OCI-LY3 (cell line): ENCODE measurements around the gene NR1D2.
"Not testable (repeated sequence)": the region's sequence is repeated elsewhere in the genome, so short reads cannot be mapped to it uniquely, and the experiment has no call there.

Source experiments
- H2AFZ ChIP-seq: fragments of 200-600, 300-600 bp; shearing (Covaris generic); 2 replicates; pipeline ENCODE4 v1.6.0; 2014; ENCODE audit warnings: antibody characterized with exemption, low read depth, low read length
- H3K27ac ChIP-seq: fragments of 200-600, 300-600 bp; sonication (generic); 2 replicates; pipeline ENCODE4 v1.5.1; 2014; ENCODE audit warnings: mild to moderate bottlenecking, low read length, moderate library complexity, mixed read lengths
- H3K27me3 ChIP-seq: fragments of 200-600, 300-600 bp; sonication (generic); 2 replicates; pipeline ENCODE4 v1.6.1; 2014; ENCODE audit warnings: low read depth, low read length, mixed read lengths
- H3K36me3 ChIP-seq: fragments of 200-600, 300-600 bp; sonication (generic); replicated peaks from 2 replicates; pipeline ENCODE3; 2014; ENCODE audit warnings: low read depth, low read length, mixed read lengths
- H3K4me1 ChIP-seq: fragments of 300-600, 200-600 bp; sonication (generic); 2 replicates; pipeline ENCODE4 v1.6.1; 2014; ENCODE audit warnings: low read length, mixed read lengths
- H3K4me2 ChIP-seq: fragments of 200-600, 300-600 bp; sonication (generic); 2 replicates; pipeline ENCODE4 v1.6.1; 2014; ENCODE audit warnings: low read length, mixed read lengths
- H3K4me3 ChIP-seq: fragments of 300-600, 200-600 bp; sonication (generic); 2 replicates; pipeline ENCODE4 v1.5.1; 2014; ENCODE audit warnings: antibody characterized with exemption, mild to moderate bottlenecking, low read length, moderate library complexity
- H3K79me2 ChIP-seq: fragments of 300-600, 200-600 bp; shearing (Covaris generic); 2 replicates; pipeline ENCODE4 v1.6.1; 2014; ENCODE audit warnings: mild to moderate bottlenecking, low read length, mixed read lengths
- H3K9ac ChIP-seq: fragments of 300-600, 200-600 bp; shearing (Covaris generic); 2 replicates; pipeline ENCODE4 v1.6.0; 2014; ENCODE audit warnings: mild to moderate bottlenecking, low read length, moderate library complexity
- H3K9me3 ChIP-seq: fragments of 200-600, 300-600 bp; shearing (Covaris generic); 2 replicates; pipeline ENCODE4 v1.6.1; 2014; ENCODE audit warnings: low read length, mixed read lengths; ENCODE audit not compliant: insufficient read depth
- H4K20me1 ChIP-seq: fragments of 200-600, 300-600 bp; sonication (generic); 2 replicates; pipeline ENCODE4 v1.6.1; 2016; ENCODE audit warnings: low read length, mixed read lengths; ENCODE audit not compliant: insufficient read depth
- EZH2phosphoT487 ChIP-seq: fragments of 200-600 bp; shearing (Covaris generic); IDR thresholded peaks from 2 replicates; pipeline ENCODE4 v1.6.1; 2018; ENCODE audit warnings: antibody characterized with exemption, mixed run types, low read depth
- TF ChIP-seq, protein P1 (sequence below): fragments of 200-600, 300-600 bp; sonication (generic); IDR thresholded peaks from 2 replicates; pipeline ENCODE4 v1.5.1; 2014; ENCODE audit warnings: antibody characterized with exemption, low read length, low read depth

The NR1D2 gene

DNA sequence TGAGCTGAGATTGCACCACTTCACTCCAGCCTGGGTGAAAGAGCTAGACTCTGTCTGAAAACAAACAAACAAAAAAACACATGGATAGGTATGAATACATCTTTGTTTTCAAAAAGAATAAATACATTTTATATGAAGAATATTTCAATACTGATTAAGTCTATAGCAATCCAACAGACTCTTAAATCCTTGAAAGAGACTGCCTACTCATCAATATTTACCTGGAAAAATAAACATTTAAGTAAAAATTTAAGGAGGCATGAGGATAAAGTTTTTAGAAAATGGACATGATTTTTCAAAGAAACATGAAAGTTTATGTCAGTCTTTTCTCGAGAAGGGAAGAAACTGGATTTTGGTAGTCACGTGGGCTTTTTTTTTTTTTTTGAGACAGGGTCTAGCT, 33.7 kb upstream of the NR1D2 start:
- no peak overlapping the region for H3K27ac ChIP-seq
- no peaks in the 10 kb centered on the region for H3K9me3 ChIP-seq
- no peak overlapping the region for H3K4me2 ChIP-seq
- H2AFZ ChIP-seq = no peak overlapping the region
- no peaks in the 10 kb centered on the region for H3K27me3 ChIP-seq
- TF ChIP-seq, protein P1, sequence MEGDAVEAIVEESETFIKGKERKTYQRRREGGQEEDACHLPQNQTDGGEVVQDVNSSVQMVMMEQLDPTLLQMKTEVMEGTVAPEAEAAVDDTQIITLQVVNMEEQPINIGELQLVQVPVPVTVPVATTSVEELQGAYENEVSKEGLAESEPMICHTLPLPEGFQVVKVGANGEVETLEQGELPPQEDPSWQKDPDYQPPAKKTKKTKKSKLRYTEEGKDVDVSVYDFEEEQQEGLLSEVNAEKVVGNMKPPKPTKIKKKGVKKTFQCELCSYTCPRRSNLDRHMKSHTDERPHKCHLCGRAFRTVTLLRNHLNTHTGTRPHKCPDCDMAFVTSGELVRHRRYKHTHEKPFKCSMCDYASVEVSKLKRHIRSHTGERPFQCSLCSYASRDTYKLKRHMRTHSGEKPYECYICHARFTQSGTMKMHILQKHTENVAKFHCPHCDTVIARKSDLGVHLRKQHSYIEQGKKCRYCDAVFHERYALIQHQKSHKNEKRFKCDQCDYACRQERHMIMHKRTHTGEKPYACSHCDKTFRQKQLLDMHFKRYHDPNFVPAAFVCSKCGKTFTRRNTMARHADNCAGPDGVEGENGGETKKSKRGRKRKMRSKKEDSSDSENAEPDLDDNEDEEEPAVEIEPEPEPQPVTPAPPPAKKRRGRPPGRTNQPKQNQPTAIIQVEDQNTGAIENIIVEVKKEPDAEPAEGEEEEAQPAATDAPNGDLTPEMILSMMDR = no peak
- no peak for TF ChIP-seq EZH2phosphoT487
- peaks cover 10% of the 10 kb centered on the region for H3K4me1 ChIP-seq
- H3K4me3 ChIP-seq = no peak overlapping the region
- no peaks in the 10 kb centered on the region for H4K20me1 ChIP-seq
- H3K36me3 ChIP-seq = peaks cover 5% of the 10 kb centered on the region
- H3K9ac ChIP-seq = no peak overlapping the region
- H3K79me2 ChIP-seq = peaks cover 9% of the 10 kb centered on the region

DNA sequence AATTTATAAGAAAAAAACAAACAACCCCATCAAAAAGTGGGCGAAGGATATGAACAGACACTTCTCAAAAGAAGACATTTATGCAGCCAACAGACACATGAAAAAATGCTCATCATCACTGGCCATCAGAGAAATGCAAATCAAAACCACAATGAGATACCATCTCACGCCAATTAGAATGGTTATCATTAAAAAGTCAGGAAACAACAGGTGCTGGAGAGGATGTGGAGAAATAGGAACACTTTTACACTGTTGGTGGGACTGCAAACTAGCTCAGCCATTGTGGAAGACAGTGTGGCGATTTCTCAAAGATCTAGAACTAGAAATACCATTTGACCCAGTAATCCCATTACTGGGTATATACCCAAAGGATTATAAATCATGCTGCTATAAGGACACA, 32.8 kb upstream of the NR1D2 start:
- not testable (repeated sequence) for H3K27me3 ChIP-seq
- peaks cover 14% of the 10 kb centered on the region for H3K79me2 ChIP-seq

DNA sequence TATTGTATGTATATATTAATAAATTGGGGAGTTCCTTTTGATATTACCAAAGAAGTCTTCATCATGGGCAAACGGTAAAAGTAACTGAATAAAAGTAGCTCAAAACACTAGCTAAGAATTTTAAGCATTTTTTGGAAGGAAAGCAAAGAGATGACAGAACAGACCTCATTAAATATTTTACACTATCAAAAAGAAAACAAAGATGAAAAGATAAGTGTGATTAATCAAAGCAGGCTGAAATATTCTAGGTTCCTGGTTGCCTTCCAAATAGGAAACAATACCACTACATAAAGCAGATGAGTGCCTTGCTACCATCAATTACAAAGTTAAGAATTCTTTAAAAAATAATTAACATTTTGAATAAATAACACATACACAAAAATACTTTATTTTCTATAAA, 31.9 kb upstream of the NR1D2 start:
- no peak for TF ChIP-seq EZH2phosphoT487
- peaks cover 22% of the 10 kb centered on the region for H3K79me2 ChIP-seq
- no peak overlapping the region for H3K27ac ChIP-seq
- H3K4me3 ChIP-seq = no peak overlapping the region
- peaks cover 12% of the 10 kb centered on the region for H3K4me1 ChIP-seq
- H2AFZ ChIP-seq = no peak overlapping the region
- H3K9ac ChIP-seq = no peak overlapping the region
- H3K9me3 ChIP-seq = no peaks in the 10 kb centered on the region
- H3K27me3 ChIP-seq = no peaks in the 10 kb centered on the region
- no peak overlapping the region for H3K4me2 ChIP-seq
- peaks cover 13% of the 10 kb centered on the region for H3K36me3 ChIP-seq
- peaks cover 6% of the 10 kb centered on the region for H4K20me1 ChIP-seq

More for the DNA sequence above, 32.8 kb upstream of the NR1D2 start:
- not testable (repeated sequence) for H4K20me1 ChIP-seq, H3K27ac ChIP-seq, H3K9ac ChIP-seq, H3K9me3 ChIP-seq, H3K4me2 ChIP-seq, H3K4me3 ChIP-seq, H2AFZ ChIP-seq, H3K36me3 ChIP-seq, H3K4me1 ChIP-seq

DNA sequence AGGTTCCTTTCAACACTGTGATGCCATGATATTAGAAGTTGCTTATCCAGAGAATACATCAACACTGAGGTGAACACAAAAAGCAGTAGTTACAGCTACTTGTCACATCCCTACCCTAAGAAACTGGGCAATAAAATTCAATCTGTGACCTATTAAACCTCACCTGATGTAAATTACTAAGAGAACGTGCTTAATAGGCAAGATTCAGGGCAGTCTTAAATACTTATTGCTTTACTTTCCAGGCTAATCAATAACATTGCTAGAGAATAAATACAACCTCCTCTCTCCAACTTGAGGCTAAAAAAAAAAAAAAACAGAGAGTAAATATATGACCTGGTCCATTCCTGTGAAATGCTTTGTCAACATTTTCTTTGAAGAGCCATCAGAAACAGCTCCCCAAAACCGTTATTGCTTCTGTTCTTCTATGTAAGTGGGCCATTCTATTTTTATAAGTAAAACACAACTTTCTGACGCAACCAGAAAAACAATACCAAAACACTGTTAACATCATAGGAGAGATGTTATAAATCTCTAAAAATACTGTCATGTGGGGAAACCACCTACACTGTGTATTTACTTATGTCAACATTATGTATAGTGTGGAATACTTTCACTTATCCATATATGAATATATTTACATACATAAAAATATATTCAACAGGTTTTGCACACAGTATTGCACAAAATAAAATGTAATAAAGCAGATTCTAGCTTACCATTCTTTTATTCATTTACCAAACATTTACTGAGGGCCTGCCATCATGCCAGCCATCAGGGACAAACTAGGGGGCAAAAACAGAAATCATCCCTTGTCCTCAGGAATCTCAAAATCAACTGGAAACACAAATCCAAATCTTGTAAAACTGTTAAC, 31.0 kb upstream of the NR1D2 start:
- H3K9ac ChIP-seq = no peak overlapping the region
- peaks cover 22% of the 10 kb centered on the region for H3K36me3 ChIP-seq
- H3K27me3 ChIP-seq = no peaks in the 10 kb centered on the region
- H3K4me3 ChIP-seq = no peak overlapping the region
- H3K4me2 ChIP-seq = no peak overlapping the region
- no peak overlapping the region for H2AFZ ChIP-seq
- peaks cover 15% of the 10 kb centered on the region for H4K20me1 ChIP-seq
- H3K79me2 ChIP-seq = peaks cover 32% of the 10 kb centered on the region
- H3K9me3 ChIP-seq = no peaks in the 10 kb centered on the region
- no peak for TF ChIP-seq EZH2phosphoT487
- TF ChIP-seq, protein P1 = no peak
- peaks cover 21% of the 10 kb centered on the region for H3K4me1 ChIP-seq
- no peak overlapping the region for H3K27ac ChIP-seq

DNA sequence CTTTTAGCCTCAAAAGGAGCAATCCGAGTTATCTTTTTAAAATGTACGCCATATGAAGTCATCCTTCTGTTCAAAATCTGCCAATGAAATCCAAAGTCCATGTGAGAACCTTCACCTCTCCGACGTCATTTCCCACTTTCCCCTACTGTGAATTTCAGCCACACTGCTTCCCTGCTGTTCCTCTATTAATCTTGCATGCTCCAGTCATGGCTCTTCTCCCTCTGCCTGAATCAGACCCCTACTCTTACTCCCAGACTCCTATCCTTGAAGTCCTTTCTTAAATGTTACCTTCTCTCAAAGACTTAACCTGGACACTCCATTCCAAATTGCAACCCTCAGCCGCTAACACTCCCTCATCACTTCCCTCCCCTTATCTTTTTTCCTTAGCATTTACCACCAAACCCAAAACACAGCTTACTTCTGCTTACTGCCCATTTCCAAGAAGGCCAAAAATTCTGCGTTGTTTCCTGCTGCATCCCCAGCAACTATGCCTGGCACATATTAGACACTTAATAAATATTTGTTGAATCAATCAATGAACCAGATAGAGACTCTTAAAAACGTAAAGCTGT, 29.5 kb upstream of the NR1D2 start:
- H3K4me3 ChIP-seq = peak overlapping the region; percentile 88
- H3K27ac ChIP-seq = no peak overlapping the region
- no peak for TF ChIP-seq EZH2phosphoT487
- TF ChIP-seq, protein P1 = no peak
- H4K20me1 ChIP-seq = peaks cover 29% of the 10 kb centered on the region
- peaks cover 41% of the 10 kb centered on the region for H3K79me2 ChIP-seq
- peak overlapping the region; percentile 73 for H3K9ac ChIP-seq
- no peaks in the 10 kb centered on the region for H3K9me3 ChIP-seq
- no peaks in the 10 kb centered on the region for H3K27me3 ChIP-seq
- no peak overlapping the region for H2AFZ ChIP-seq
- H3K36me3 ChIP-seq = peaks cover 31% of the 10 kb centered on the region
- H3K4me1 ChIP-seq = peaks cover 26% of the 10 kb centered on the region
- peak overlapping the region; percentile 72 for H3K4me2 ChIP-seq
